A549 (cell line): ENCODE measurements around the gene LAPTM5. TPM values are rescaled to one million over a fixed set of nuclear protein-coding genes. Genes with fewer than 3 reads are reported as not detected.

Source experiments
- ATAC-seq, 2 experiments: fragments of 200-7000 bp in 1 of 2; fragments of >200 bp in 1 of 2; cut with Nextera tagmentation in 1 of 2; cut with Tn5 transposase in 1 of 2; 3 replicates each; pipeline versions ENCODE4 v1.8.0 to v1.9.1; 2018 to 2020; ENCODE audit warnings: mild to moderate bottlenecking in 1 of 2, moderate library complexity in 1 of 2
- CTCF ChIA-PET: fragments of 300-600 bp; sonication (Branson Sonifier 250); formaldehyde crosslinking; extraction: SDS; loops from one replicate; lab custom pipeline; 2021; ENCODE audit warnings: antibody characterized with exemption, inconsistent platforms; lab: Yijun Ruan, JAX
- POLR2A ChIA-PET: fragments of 350-600 bp; formaldehyde crosslinking; extraction: SDS; loops from one replicate; lab custom pipeline; 2021; ENCODE audit warnings: antibody characterized with exemption, inconsistent platforms; lab: Yijun Ruan, JAX
- DNase-seq, 2 experiments: peaks; one replicate each; pipeline versions ENCODE4 v3.0.0 to v3.0.0-alpha.2; 2011 to 2016; ENCODE audit warnings: low read depth in 1 of 2, low spot score in 1 of 2
- FAIRE-seq: peaks from 2 replicates; lab custom pipeline; 2011; peaks lifted over from hg19 to GRCh38; lab: Jason Lieb, UNC
- H3K27ac ChIP-seq, 2 experiments: fragments of >200 bp; sonication (Bioruptor Twin); formaldehyde crosslinking; 3 replicates each; pipeline ENCODE4 v1.5.1; 2016 to 2017
- H3K4me1 ChIP-seq: fragments of >200 bp; sonication (Bioruptor Twin); formaldehyde crosslinking; 3 replicates; pipeline ENCODE4 v1.6.1; 2016
- H3K4me2 ChIP-seq: fragments of >200 bp; sonication (Bioruptor Twin); formaldehyde crosslinking; 3 replicates; pipeline ENCODE4 v1.6.1; 2016
- H3K4me3 ChIP-seq: fragments of >200 bp; sonication (Bioruptor Twin); formaldehyde crosslinking; 3 replicates; pipeline ENCODE4 v1.5.1; 2016
- H3K9me3 ChIP-seq: fragments of >200 bp; sonication (Bioruptor Twin); formaldehyde crosslinking; 3 replicates; pipeline ENCODE4 v1.6.1; 2016
- CBX2 ChIP-seq: fragments of 200-600 bp; sonication (generic); IDR thresholded peaks from 2 replicates; pipeline ENCODE4 v1.6.1; 2016; ENCODE audit warnings: low read depth, mild to moderate bottlenecking, borderline replicate concordance
- CBX8 ChIP-seq: fragments of 200-600 bp; sonication (generic); IDR thresholded peaks from 2 replicates; pipeline ENCODE4 v1.6.1; 2016
- EHMT2 ChIP-seq: fragments of 200-600 bp; sonication (generic); IDR thresholded peaks from 2 replicates; pipeline ENCODE4 v1.6.1; 2016; ENCODE audit warnings: antibody characterized with exemption, low read depth, mild to moderate bottlenecking, moderate library complexity
- EP300 ChIP-seq, 2 experiments: fragments of >200 bp; sonication (Bioruptor Twin); formaldehyde crosslinking; IDR thresholded peaks; 2 replicates in 1 of 2; 3 replicates in 1 of 2; pipeline ENCODE4 v1.6.1; 2016 to 2017
- ESRRA ChIP-seq: fragments of 150-350 bp; IDR thresholded peaks from 2 replicates; pipeline ENCODE4 v1.6.1; 2014; ENCODE audit warnings: mild to moderate bottlenecking, low read length, borderline replicate concordance
- FOSB ChIP-seq: fragments of 250-450 bp; sonication (Bioruptor Pico); IDR thresholded peaks from 2 replicates; pipeline ENCODE4 v1.5.0; 2020; ENCODE audit warnings: mild to moderate bottlenecking, moderate library complexity
- FOSL2 ChIP-seq, 2 experiments: fragments of 450-650 bp in 1 of 2; fragments of >200 bp in 1 of 2; sonication (Bioruptor Twin) in 1 of 2; formaldehyde crosslinking; IDR thresholded peaks; 2 replicates each; pipeline versions ENCODE4 v1.5.0 to v1.6.1; 2016 to 2020; ENCODE audit warnings: mild to moderate bottlenecking in 1 of 2, moderate library complexity in 1 of 2
- HDAC2 ChIP-seq: fragments of 200-600 bp; sonication (generic); IDR thresholded peaks from 2 replicates; pipeline ENCODE4 v1.6.1; 2016
- HOXA7 ChIP-seq: fragments of 250-450 bp; sonication (Bioruptor Pico); IDR thresholded peaks from 2 replicates; pipeline ENCODE4 v1.5.0; 2020; ENCODE audit warnings: mild to moderate bottlenecking, moderate library complexity
- HOXB13 ChIP-seq: fragments of 250-450 bp; sonication (Bioruptor Pico); IDR thresholded peaks from 2 replicates; pipeline ENCODE4 v1.5.0; 2020; ENCODE audit warnings: low read depth, mild to moderate bottlenecking, moderate library complexity
- MAFK ChIP-seq: fragments of 450-650 bp; IDR thresholded peaks from 2 replicates; pipeline ENCODE4 v1.6.1; 2014; ENCODE audit not compliant: partially characterized antibody
- NPAS2 ChIP-seq: fragments of 250-450 bp; sonication (Bioruptor Pico); IDR thresholded peaks from 2 replicates; pipeline ENCODE4 v1.8.0; 2022; ENCODE audit warnings: mild to moderate bottlenecking, moderate library complexity, borderline replicate concordance
- PHF8 ChIP-seq: fragments of 200-600 bp; sonication (generic); IDR thresholded peaks from 2 replicates; pipeline ENCODE4 v1.6.1; 2016; ENCODE audit warnings: low read depth, mild to moderate bottlenecking, antibody characterized with exemption, moderate library complexity, borderline replicate concordance
- POLR2A ChIP-seq: IDR thresholded peaks from 2 replicates; pipeline ENCODE4 v1.6.1; 2012; ENCODE audit warnings: mild to moderate bottlenecking, low read length
- POLR2AphosphoS2 ChIP-seq: conservative IDR thresholded peaks from 2 replicates; pipeline ENCODE4 v1.6.1; 2012; ENCODE audit warnings: low read length, improper control_type of control experiment, inconsistent platforms
- RCOR1 ChIP-seq: fragments of 150-350 bp; IDR thresholded peaks from 2 replicates; pipeline ENCODE4 v1.6.1; 2014; ENCODE audit warnings: antibody characterized with exemption, low read length, low read depth
- RFX5 ChIP-seq: fragments of 450-650 bp; IDR thresholded peaks from 2 replicates; pipeline ENCODE4 v1.7.1; 2014; ENCODE audit warnings: antibody characterized with exemption, mild to moderate bottlenecking, moderate library complexity
- RNF2 ChIP-seq: fragments of 200-600 bp; sonication (generic); IDR thresholded peaks from 2 replicates; pipeline ENCODE4 v1.6.1; 2016; ENCODE audit warnings: low read depth, mild to moderate bottlenecking, antibody characterized with exemption, moderate library complexity, borderline replicate concordance
- SMC3 ChIP-seq: fragments of >200 bp; sonication (Bioruptor Twin); formaldehyde crosslinking; IDR thresholded peaks from 3 replicates; pipeline ENCODE4 v1.6.1; 2018; ENCODE audit warnings: inconsistent platforms
- ZC3H11A ChIP-seq: fragments of 450-650 bp; IDR thresholded peaks from 2 replicates; pipeline ENCODE4 v1.6.1; 2014; ENCODE audit warnings: antibody characterized with exemption, mild to moderate bottlenecking
- ZFP36 ChIP-seq: fragments of 450-650 bp; IDR thresholded peaks from 2 replicates; pipeline ENCODE4 v1.6.1; 2014; ENCODE audit warnings: borderline replicate concordance; ENCODE audit not compliant: partially characterized antibody
- ZNF302 ChIP-seq: fragments of 250-450 bp; sonication (Bioruptor Pico); IDR thresholded peaks from 2 replicates; pipeline ENCODE4 v1.9.0; 2021; ENCODE audit warnings: inconsistent platforms, mild to moderate bottlenecking, moderate library complexity
- WGBS: methylation state at CpG from one replicate; pipeline ENCODE4 v1.1.6; 2017; ENCODE audit errors: missing lambda C conversion rate; 5-methylcytosine and 5-hydroxymethylcytosine counted together
- polyA plus RNA-seq, 4 experiments: library from polyadenylated mRNA; depleted of rRNA in 3 of 4; stranded (reverse); fragments of >200 nt; fragmentation: RNase III in 1 of 4; extraction: RNeasy Plus Mini Kit Qiagen cat#74134 plus additional on column Dnase treatment in 1 of 4; gene quantifications; 2 replicates in 3 of 4; 3 replicates in 1 of 4; pipeline ENCODE4 v1.2.3, GENCODE V29; 2011 to 2017
- TF ChIP-seq, protein P1 (sequence below): fragments of >200 bp; sonication (Bioruptor Twin); formaldehyde crosslinking; IDR thresholded peaks from 3 replicates; pipeline ENCODE4 v1.6.1; 2016
- TF ChIP-seq, protein P2 (sequence below): fragments of 200-600 bp; sonication (generic); IDR thresholded peaks from 2 replicates; pipeline ENCODE4 v1.6.1; 2016; ENCODE audit warnings: antibody characterized with exemption, mild to moderate bottlenecking, moderate library complexity
- TF ChIP-seq, protein P3 (sequence below): IDR thresholded peaks from 2 replicates; pipeline ENCODE4 v1.6.1; 2012; ENCODE audit warnings: low read depth, borderline replicate concordance
- TF ChIP-seq, protein P4 (sequence below): IDR thresholded peaks from 2 replicates; pipeline ENCODE4 v1.6.1; 2012

LAPTM5 gene
- polyA plus RNA-seq, 2 of the 4 experiments (the other 2 are of a cell fraction): 0.06 to 0.22 TPM

DNA sequence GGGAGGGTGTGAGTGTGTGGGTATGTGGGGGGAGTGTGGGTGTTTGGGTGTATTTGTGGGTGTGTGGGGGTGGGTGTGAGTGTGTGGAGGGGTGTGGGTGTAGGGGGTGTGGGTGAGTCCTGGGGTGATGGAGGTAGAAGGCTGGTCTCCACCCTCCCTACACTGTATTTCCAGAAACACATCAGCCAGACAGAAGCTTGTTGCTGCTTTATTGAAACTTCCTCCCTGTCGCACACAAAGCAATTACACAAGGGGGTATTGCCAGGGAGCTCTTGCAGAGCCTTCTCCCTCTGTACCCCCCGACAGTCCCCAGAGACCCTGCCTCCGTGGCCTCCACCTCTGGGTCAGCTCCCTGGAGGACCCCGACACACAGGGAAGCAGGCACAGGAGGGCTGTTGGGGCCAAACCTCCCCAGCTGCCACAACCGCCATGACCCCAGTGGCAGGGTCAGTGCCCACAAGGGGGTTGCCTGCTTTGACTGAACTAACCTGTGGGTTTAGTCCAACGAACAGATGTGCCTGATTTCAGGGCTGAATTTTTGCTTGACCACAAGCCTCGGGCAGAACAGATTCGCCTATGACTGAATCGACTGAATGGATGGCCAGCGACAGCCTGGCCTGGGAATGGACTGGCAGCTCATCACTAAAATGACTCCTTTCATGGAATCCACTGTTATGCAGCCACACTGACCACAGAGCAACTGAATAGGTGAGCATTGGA, 25.1 kb downstream of the LAPTM5 start:
- no peak overlapping the region for H3K27ac ChIP-seq
- ATAC-seq (no peak), FAIRE-seq (no peak), DNase-seq (no peak)
- no peak for TF ChIP-seq NPAS2
- TF ChIP-seq, protein P1, sequence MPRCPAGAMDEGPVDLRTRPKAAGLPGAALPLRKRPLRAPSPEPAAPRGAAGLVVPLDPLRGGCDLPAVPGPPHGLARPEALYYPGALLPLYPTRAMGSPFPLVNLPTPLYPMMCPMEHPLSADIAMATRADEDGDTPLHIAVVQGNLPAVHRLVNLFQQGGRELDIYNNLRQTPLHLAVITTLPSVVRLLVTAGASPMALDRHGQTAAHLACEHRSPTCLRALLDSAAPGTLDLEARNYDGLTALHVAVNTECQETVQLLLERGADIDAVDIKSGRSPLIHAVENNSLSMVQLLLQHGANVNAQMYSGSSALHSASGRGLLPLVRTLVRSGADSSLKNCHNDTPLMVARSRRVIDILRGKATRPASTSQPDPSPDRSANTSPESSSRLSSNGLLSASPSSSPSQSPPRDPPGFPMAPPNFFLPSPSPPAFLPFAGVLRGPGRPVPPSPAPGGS: no peak
- no peak for TF ChIP-seq ZC3H11A
- no peak for TF ChIP-seq HDAC2
- TF ChIP-seq CBX2: no peak
- TF ChIP-seq EP300 (IDR thresholded peaks at IDR 0.05): no peak
- TF ChIP-seq FOSB (CRISPR knock-in tag): no peak
- TF ChIP-seq RCOR1: no peak
- TF ChIP-seq EHMT2: no peak
- TF ChIP-seq ZNF302 (CRISPR knock-in tag): no peak
- no peaks in the 10 kb centered on the region for H3K4me1 ChIP-seq
- CTCF ChIA-PET: interaction anchor here (1.0 to 2.2 kb wide), 4 partner anchors 13 to 180 kb away, joined by 3 to 7 read pairs (median 4); no protein-coding TSS in a partner anchor
- H3K4me2 ChIP-seq: no peak overlapping the region
- WGBS: 93% methylated on average over 3 of the region's 10 CpGs
- POLR2A ChIA-PET: no interaction called here
- no peaks in the 10 kb centered on the region for H3K9me3 ChIP-seq
- no peak overlapping the region for H3K4me3 ChIP-seq

- Histone ChIP-seq H3K9me3 (no peaks in the 10 kb centered on the region), H3K4me3 (no peak overlapping the region), H3K4me1 (no peaks in the 10 kb centered on the region), H3K27ac (no peak overlapping the region), H3K4me2 (no peak overlapping the region)
- no peak for ATAC-seq
- WGBS: 76% methylated on average over 5 of the region's 8 CpGs
- FAIRE-seq: no peak
- TF ChIP-seq HOXB13 (no peak), FOSL2 (IDR thresholded peaks at IDR 0.05) (no peak), FOSL2 (CRISPR knock-in tag; IDR thresholded peaks at IDR 0.05) (no peak), ZFP36 (no peak), RNF2 (no peak), POLR2A (no peak), ESRRA (no peak), PHF8 (no peak), CBX8 (no peak), POLR2AphosphoS2 (no peak), SMC3 (no peak), RFX5 (no peak), HOXA7 (CRISPR knock-in tag) (no peak), HDAC2 (no peak), MAFK (no peak)
- TF ChIP-seq, protein P2, sequence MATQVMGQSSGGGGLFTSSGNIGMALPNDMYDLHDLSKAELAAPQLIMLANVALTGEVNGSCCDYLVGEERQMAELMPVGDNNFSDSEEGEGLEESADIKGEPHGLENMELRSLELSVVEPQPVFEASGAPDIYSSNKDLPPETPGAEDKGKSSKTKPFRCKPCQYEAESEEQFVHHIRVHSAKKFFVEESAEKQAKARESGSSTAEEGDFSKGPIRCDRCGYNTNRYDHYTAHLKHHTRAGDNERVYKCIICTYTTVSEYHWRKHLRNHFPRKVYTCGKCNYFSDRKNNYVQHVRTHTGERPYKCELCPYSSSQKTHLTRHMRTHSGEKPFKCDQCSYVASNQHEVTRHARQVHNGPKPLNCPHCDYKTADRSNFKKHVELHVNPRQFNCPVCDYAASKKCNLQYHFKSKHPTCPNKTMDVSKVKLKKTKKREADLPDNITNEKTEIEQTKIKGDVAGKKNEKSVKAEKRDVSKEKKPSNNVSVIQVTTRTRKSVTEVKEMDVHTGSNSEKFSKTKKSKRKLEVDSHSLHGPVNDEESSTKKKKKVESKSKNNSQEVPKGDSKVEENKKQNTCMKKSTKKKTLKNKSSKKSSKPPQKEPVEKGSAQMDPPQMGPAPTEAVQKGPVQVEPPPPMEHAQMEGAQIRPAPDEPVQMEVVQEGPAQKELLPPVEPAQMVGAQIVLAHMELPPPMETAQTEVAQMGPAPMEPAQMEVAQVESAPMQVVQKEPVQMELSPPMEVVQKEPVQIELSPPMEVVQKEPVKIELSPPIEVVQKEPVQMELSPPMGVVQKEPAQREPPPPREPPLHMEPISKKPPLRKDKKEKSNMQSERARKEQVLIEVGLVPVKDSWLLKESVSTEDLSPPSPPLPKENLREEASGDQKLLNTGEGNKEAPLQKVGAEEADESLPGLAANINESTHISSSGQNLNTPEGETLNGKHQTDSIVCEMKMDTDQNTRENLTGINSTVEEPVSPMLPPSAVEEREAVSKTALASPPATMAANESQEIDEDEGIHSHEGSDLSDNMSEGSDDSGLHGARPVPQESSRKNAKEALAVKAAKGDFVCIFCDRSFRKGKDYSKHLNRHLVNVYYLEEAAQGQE: no peak
- TF ChIP-seq, protein P3, sequence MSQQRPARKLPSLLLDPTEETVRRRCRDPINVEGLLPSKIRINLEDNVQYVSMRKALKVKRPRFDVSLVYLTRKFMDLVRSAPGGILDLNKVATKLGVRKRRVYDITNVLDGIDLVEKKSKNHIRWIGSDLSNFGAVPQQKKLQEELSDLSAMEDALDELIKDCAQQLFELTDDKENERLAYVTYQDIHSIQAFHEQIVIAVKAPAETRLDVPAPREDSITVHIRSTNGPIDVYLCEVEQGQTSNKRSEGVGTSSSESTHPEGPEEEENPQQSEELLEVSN: no peak
- TF ChIP-seq, protein P4, sequence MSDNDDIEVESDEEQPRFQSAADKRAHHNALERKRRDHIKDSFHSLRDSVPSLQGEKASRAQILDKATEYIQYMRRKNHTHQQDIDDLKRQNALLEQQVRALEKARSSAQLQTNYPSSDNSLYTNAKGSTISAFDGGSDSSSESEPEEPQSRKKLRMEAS: no peak
- DNase-seq: no peak
- ChIA-PET POLR2A (no interaction called here), CTCF (interaction anchor here (0.6 to 2.7 kb wide), 5 partner anchors 12 to 306 kb away, joined by 3 to 33 read pairs (median 5); no protein-coding TSS in a partner anchor)
These were observed 25.7 kb downstream of the LAPTM5 start for GRCh38 chr1:30731806-30732276.
